Measurements from ENCODE around the gene TSPAN11. TPM values are rescaled to one million over a fixed set of nuclear protein-coding genes. Genes with fewer than 3 reads are reported as not detected.

TSPAN11 gene
- total and polyA plus RNA-seq, 2 of the 4 experiments (the other 2 are of a cell fraction) = 0.18 to 0.26 TPM

DNA sequence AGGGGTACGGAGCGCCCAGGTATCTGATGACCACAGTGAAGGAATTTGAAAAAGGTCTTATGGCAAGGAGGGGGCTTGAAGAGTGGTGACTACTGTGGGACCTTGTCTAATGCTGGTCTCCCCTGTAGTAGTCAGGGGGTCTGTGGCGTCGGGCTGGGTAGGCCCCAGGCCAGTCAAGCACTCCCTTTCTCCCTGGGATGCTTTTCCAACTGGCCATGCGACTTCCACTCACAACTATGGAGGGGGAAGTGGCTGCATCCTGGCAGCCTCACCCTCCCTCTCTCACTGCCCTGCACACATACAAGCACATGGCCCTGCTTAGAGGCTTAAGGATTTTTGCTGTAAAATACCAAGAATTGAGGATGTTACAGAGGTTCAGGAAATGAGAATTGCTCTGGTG is 4.1 kb downstream of the TSPAN11 start (continued):
- TF ChIP-seq NFE2L2 (IDR thresholded peaks at IDR 0.05; ENCODE audit: low read depth, low read length) (no peak), FOS (IDR thresholded peaks at IDR 0.05; ENCODE audit: low read depth, low read length) (no peak), MXI1 (IDR thresholded peaks at IDR 0.05; ENCODE audit: borderline replicate concordance, low read depth, low read length) (no peak)

DNA sequence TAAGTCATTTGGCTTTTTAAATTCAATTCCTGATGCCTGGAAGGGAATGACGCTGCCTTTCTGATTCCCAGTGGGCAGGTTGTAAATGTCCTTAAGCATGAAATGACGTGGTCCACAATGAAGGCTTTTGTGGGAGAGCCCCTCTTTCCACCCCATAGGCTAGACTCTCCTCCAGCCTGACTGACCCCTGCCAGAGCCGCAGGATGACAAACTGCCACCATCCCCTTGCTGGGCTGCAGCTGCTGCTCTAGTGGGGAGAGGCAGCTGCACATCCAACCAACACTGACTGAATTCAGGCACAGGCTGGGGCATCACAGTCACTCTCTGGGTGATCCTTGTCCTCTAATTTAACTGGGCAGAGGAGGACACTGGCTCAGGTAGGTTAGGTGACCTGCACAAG is 6.3 kb downstream of the TSPAN11 start:
- Histone ChIP-seq H4K91ac (ENCODE audit: insufficient read depth, low read depth, low read length) (no peak overlapping the region), H2BK120ac (ENCODE audit: low read depth, low read length) (no peak overlapping the region), H3K23ac (ENCODE audit: low read depth, low read length) (no peak overlapping the region), H4K5ac (ENCODE audit: low read depth, low read length) (no peak overlapping the region), H2BK15ac (ENCODE audit: low read depth, low read length) (no peak overlapping the region), H3K18ac (ENCODE audit: low read depth, low read length) (no peak overlapping the region), H3K4me3 (ENCODE audit: insufficient read depth, low read depth, low read length) (no peak overlapping the region), H4K8ac (ENCODE audit: low read depth in 2 of 2, low read length in 2 of 2) (no peak overlapping the region), H3K4ac (ENCODE audit: low read depth, low read length) (no peak overlapping the region), H3K14ac (replicated peaks; ENCODE audit: low read depth, low read length) (no peak overlapping the region), H3K79me1 (ENCODE audit: low read depth in 1 of 2, low read length in 2 of 2) (no peaks in the 10 kb centered on the region), H3K36me3 (ENCODE audit: control insufficient read depth, insufficient read depth, low read length) (no peaks in the 10 kb centered on the region), H3K56ac (ENCODE audit: extremely low read depth, insufficient read depth, low read length) (no peak overlapping the region), H2AK9ac (replicated peaks; ENCODE audit: low read depth, low read length, poor library complexity) (no peak overlapping the region), H3K27ac (ENCODE audit: insufficient read depth, low read length) (no peak overlapping the region), H3K4me1 (ENCODE audit: control insufficient read depth, insufficient read depth, low read length) (no peaks in the 10 kb centered on the region), H3K9ac (ENCODE audit: low read depth, low read length) (no peak overlapping the region), H3K4me2 (ENCODE audit: low read depth, low read length) (no peak overlapping the region), H2BK20ac (ENCODE audit: low read depth, low read length) (no peak overlapping the region), H3K27me3 (ENCODE audit: control insufficient read depth, insufficient read depth, low read length) (peaks cover 6% of the 10 kb centered on the region), H4K20me1 (ENCODE audit: insufficient read depth, low read length) (no peaks in the 10 kb centered on the region), H3K9me1 (ENCODE audit: insufficient read depth, low read length) (no peaks in the 10 kb centered on the region; the same call in 1 of the 2 replicates), H2BK5ac (ENCODE audit: low read depth, low read length, poor library complexity, severe bottlenecking) (no peak overlapping the region), H3K9me3 (ENCODE audit: control insufficient read depth, insufficient read depth, low read length) (no peaks in the 10 kb centered on the region), H2AK5ac (ENCODE audit: low read depth, low read length) (no peak overlapping the region), H2AFZ (replicated peaks; ENCODE audit: low read length, poor library complexity) (no peak overlapping the region)
- no CpG with 5 or more reads among the region's 3 CpGs for WGBS, 2 experiments (ENCODE audit: extremely low coverage in 2 of 2, insufficient read length in 1 of 2)
- DNase-seq = no peak
- POLR2A ChIA-PET (ENCODE audit: unreplicated experiment) = no interaction called here
- TF ChIP-seq RAD21 (IDR thresholded peaks at IDR 0.05; ENCODE audit: low read length) (no peak), BHLHE40 (IDR thresholded peaks at IDR 0.05; ENCODE audit: low read depth, low read length) (no peak), RFX5 (IDR thresholded peaks at IDR 0.05; ENCODE audit: low read depth, low read length) (no peak), FOS (IDR thresholded peaks at IDR 0.05; ENCODE audit: low read depth, low read length) (no peak), CHD1 (IDR thresholded peaks at IDR 0.05; ENCODE audit: low read depth, low read length) (no peak), CEBPB (IDR thresholded peaks at IDR 0.05; ENCODE audit: low read depth, low read length) (no peak), MXI1 (IDR thresholded peaks at IDR 0.05; ENCODE audit: borderline replicate concordance, low read depth, low read length) (no peak), NFE2L2 (IDR thresholded peaks at IDR 0.05; ENCODE audit: low read depth, low read length) (no peak), POLR2A (IDR thresholded peaks at IDR 0.05; ENCODE audit: low read depth, low read length) (no peak), MAFK (IDR thresholded peaks at IDR 0.05; ENCODE audit: low read depth, low read length) (no peak), SMC3 (IDR thresholded peaks at IDR 0.05; ENCODE audit: low read depth, low read length) (no peak), RCOR1 (IDR thresholded peaks at IDR 0.05; ENCODE audit: insufficient replicate concordance, low read length) (no peak)
- TF ChIP-seq, protein P1, sequence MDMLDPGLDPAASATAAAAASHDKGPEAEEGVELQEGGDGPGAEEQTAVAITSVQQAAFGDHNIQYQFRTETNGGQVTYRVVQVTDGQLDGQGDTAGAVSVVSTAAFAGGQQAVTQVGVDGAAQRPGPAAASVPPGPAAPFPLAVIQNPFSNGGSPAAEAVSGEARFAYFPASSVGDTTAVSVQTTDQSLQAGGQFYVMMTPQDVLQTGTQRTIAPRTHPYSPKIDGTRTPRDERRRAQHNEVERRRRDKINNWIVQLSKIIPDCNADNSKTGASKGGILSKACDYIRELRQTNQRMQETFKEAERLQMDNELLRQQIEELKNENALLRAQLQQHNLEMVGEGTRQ (IDR thresholded peaks at IDR 0.05; ENCODE audit: low read depth, low read length) = no peak
- BruUV-seq (replicated peaks) = no TSS peak
- in situ Hi-C loops (cut with MboI; ENCODE audit: low sequenced_read_pairs) (no loop called here), dilution Hi-C loops (cut with HindIII; ENCODE audit: low sequenced_read_pairs, unreplicated experiment) (no loop called here), intact Hi-C loops (cut with micrococcal nuclease) (no loop called here)
- CTCF ChIA-PET = no interaction called here
- no peak for ATAC-seq (ENCODE audit: low read depth)

Measured in IMR-90 (cell line).